ENCODE results near the gene KLHL12. TPM values are rescaled to one million over a fixed set of nuclear protein-coding genes. Genes with fewer than 3 reads are reported as not detected.

The KLHL12 gene
- polyA plus RNA-seq, 1 experiment: 54.2 TPM

- no peaks in the 10 kb centered on the region for H3K27me3 ChIP-seq (ENCODE audit: control insufficient read depth, insufficient read depth, low read length)
- H3K4me3 ChIP-seq (ENCODE audit: low read depth, low read length): no peak overlapping the region
- ChIA-PET POLR2A (no interaction called here), CTCF (interaction anchor here (0.6 to 1.7 kb wide), 5 partner anchors 14 to 40 kb away, joined by 3 to 4 read pairs (median 4); no protein-coding TSS in a partner anchor)
- no peak for TF ChIP-seq CTCF (IDR thresholded peaks at IDR 0.05; ENCODE audit: low read depth, low read length)
- H3K9me3 ChIP-seq (ENCODE audit: control insufficient read depth, insufficient read depth, low read length): no peaks in the 10 kb centered on the region; the same call in 1 of the 2 replicates
- no peak overlapping the region for H3K27ac ChIP-seq (ENCODE audit: low read depth, low read length)
- no peak for DNase-seq (ENCODE audit: low read depth, low spot score)
Observed at GRCh38 chr1:202968351-202968750, 41.3 kb upstream of the KLHL12 start.

GRCh38 chr1:202967684-202968281, 40.7 kb upstream of the KLHL12 start:
- Histone ChIP-seq H3K27me3 (ENCODE audit: control insufficient read depth, insufficient read depth, low read length) (no peaks in the 10 kb centered on the region), H3K27ac (ENCODE audit: low read depth, low read length) (no peak overlapping the region), H3K4me3 (ENCODE audit: low read depth, low read length) (peak overlapping the region; percentile 63), H3K9me3 (ENCODE audit: control insufficient read depth, insufficient read depth, low read length) (no peaks in the 10 kb centered on the region; the same call in 1 of the 2 replicates)
- ChIA-PET POLR2A (no interaction called here), CTCF (interaction anchor here (0.8 to 1.7 kb wide), 4 partner anchors 14 to 27 kb away, joined by 3 to 4 read pairs (median 4); no protein-coding TSS in a partner anchor)
- TF ChIP-seq CTCF (IDR thresholded peaks at IDR 0.05; ENCODE audit: low read depth, low read length): no peak
- DNase-seq (ENCODE audit: low read depth, low spot score): no peak

GRCh38 chr1:202966006-202966898, 39.2 kb upstream of the KLHL12 start:
- Histone ChIP-seq H3K9me3 (ENCODE audit: control insufficient read depth, insufficient read depth, low read length) (no peaks in the 10 kb centered on the region; the same call in 1 of the 2 replicates), H3K4me3 (ENCODE audit: low read depth, low read length) (peak overlapping the region; percentile 92), H3K27me3 (ENCODE audit: control insufficient read depth, insufficient read depth, low read length) (no peaks in the 10 kb centered on the region), H3K27ac (ENCODE audit: low read depth, low read length) (peak overlapping the region; percentile 21)
- ChIA-PET POLR2A (no interaction called here), CTCF (no interaction called here)
- DNase-seq (ENCODE audit: low read depth, low spot score): no peak
- TF ChIP-seq CTCF (IDR thresholded peaks at IDR 0.05; ENCODE audit: low read depth, low read length): no peak

GRCh38 chr1:202965422-202965821, 38.4 kb upstream of the KLHL12 start:
- TF ChIP-seq CTCF (IDR thresholded peaks at IDR 0.05; ENCODE audit: low read depth, low read length): no peak
- ChIA-PET CTCF (no interaction called here), POLR2A (no interaction called here)
- no peak for DNase-seq (ENCODE audit: low read depth, low spot score)
- Histone ChIP-seq H3K27me3 (ENCODE audit: control insufficient read depth, insufficient read depth, low read length) (no peaks in the 10 kb centered on the region), H3K9me3 (ENCODE audit: control insufficient read depth, insufficient read depth, low read length) (no peaks in the 10 kb centered on the region; the same call in 1 of the 2 replicates), H3K4me3 (ENCODE audit: low read depth, low read length) (no peak overlapping the region), H3K27ac (ENCODE audit: low read depth, low read length) (peak overlapping the region; percentile 21)
